ENCODE data around the gene CNOT4.

DNA sequence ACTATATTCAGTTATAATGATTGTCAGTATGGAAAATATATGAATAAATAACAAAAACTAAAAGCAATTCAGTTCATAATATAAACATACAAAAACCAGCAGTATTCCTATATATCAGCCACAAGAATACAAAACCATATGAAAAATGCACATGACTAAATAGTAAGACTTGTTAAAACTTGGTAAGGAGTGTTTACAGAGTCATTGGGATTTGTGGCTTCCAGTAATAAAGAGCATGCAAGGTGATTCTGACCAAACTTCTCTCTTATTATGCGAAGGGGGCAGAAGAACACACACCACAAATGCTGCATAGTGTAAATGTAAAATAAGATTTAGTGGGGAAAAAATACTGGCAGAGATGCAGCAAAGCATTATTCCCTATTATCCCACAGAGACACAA lies 8.8 kb upstream of the CNOT4 start:
- TF ChIP-seq, protein P1, sequence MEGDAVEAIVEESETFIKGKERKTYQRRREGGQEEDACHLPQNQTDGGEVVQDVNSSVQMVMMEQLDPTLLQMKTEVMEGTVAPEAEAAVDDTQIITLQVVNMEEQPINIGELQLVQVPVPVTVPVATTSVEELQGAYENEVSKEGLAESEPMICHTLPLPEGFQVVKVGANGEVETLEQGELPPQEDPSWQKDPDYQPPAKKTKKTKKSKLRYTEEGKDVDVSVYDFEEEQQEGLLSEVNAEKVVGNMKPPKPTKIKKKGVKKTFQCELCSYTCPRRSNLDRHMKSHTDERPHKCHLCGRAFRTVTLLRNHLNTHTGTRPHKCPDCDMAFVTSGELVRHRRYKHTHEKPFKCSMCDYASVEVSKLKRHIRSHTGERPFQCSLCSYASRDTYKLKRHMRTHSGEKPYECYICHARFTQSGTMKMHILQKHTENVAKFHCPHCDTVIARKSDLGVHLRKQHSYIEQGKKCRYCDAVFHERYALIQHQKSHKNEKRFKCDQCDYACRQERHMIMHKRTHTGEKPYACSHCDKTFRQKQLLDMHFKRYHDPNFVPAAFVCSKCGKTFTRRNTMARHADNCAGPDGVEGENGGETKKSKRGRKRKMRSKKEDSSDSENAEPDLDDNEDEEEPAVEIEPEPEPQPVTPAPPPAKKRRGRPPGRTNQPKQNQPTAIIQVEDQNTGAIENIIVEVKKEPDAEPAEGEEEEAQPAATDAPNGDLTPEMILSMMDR (IDR thresholded peaks at IDR 0.05; ENCODE audit: low read depth, low read length) = no peak
- no peak for TF ChIP-seq EZH2phosphoT487 (IDR thresholded peaks at IDR 0.05; ENCODE audit: low read depth)
